ENCODE measurements around the gene MRPL58. TPM values are rescaled to one million over a fixed set of nuclear protein-coding genes. Genes with fewer than 3 reads are reported as not detected.

The MRPL58 gene
- total RNA-seq, 1 experiment from 2014 or later: 41.0 TPM

GRCh38 chr17:75063201-75063600 is 50.7 kb downstream of the MRPL58 start:
- Mint-ChIP-seq H3K36me3 (ENCODE audit: insufficient read depth in 1 of 3, low read depth in 3 of 3) (peaks cover 34 to 62% (median 59%) of the 10 kb centered on the region in 3 experiments), H3K9me3 (no peaks in the 10 kb centered on the region), H3K4me3 (no peak overlapping the region), H3K27me3 (ENCODE audit: low read depth) (no peaks in the 10 kb centered on the region; the same call in none of the 2 replicates), H3K27ac (no peak overlapping the region), H3K4me1 (peaks cover 0 to 7% of the 10 kb centered on the region in 2 experiments; a peak in 2 of 4 replicates)
- WGBS (ENCODE audit: extremely low coverage, insufficient read length, low lambda C conversion rate): no CpG with 5 or more reads among the region's 13 CpGs
- no peak overlapping the region for H2BK5ac ChIP-seq (ENCODE audit: insufficient read length, low read length)
- H3K27me3 ChIP-seq (ENCODE audit: insufficient read depth, low read length): no peaks in the 10 kb centered on the region
- H3K4me2 ChIP-seq (ENCODE audit: insufficient read depth, insufficient read length, low read length): no peak overlapping the region
- TF ChIP-seq CTCF (conservative IDR thresholded peaks at IDR 0.05): no peak
- DNase-seq: no peak
- H3K4ac ChIP-seq (ENCODE audit: low read depth, low read length): no peak overlapping the region
- H3K23me2 ChIP-seq (ENCODE audit: insufficient read length, low read depth, low read length, poor library complexity, severe bottlenecking): no peaks in the 10 kb centered on the region
- no peaks in the 10 kb centered on the region for H3K9me3 ChIP-seq (ENCODE audit: control insufficient read depth, low read depth, low read length)
- no peak overlapping the region for H3K23ac ChIP-seq (ENCODE audit: insufficient read length, low read depth, low read length)
- H4K91ac ChIP-seq (ENCODE audit: insufficient read length, low read depth, low read length): no peak overlapping the region
- H3T11ph ChIP-seq (ENCODE audit: low read length): no peak overlapping the region
- H3K9ac ChIP-seq (ENCODE audit: extremely low read depth, insufficient read length, low read length): no peak overlapping the region
- no peak overlapping the region for H2BK12ac ChIP-seq (ENCODE audit: insufficient read length, low read depth, low read length)
- H3K27ac ChIP-seq (ENCODE audit: insufficient read length, low read depth, low read length): no peak overlapping the region
- no peaks in the 10 kb centered on the region for H3K4me1 ChIP-seq (ENCODE audit: insufficient read depth, low read length)
- H3K79me1 ChIP-seq (ENCODE audit: insufficient read depth, low read depth, low read length, poor library complexity, severe bottlenecking): no peaks in the 10 kb centered on the region
- H3K18ac ChIP-seq (ENCODE audit: insufficient read length, low read depth, low read length): no peak overlapping the region
- no peak overlapping the region for H2AK5ac ChIP-seq (ENCODE audit: insufficient read length, low read length)
- H4K5ac ChIP-seq (ENCODE audit: insufficient read length, low read depth, low read length): no peak overlapping the region
- H2BK15ac ChIP-seq (ENCODE audit: low read depth, low read length): no peak overlapping the region
- no peak overlapping the region for H3K56ac ChIP-seq (ENCODE audit: insufficient read length, low read depth, low read length)
- no peaks in the 10 kb centered on the region; the same call in 1 of the 2 replicates for H3K79me2 ChIP-seq (ENCODE audit: insufficient read depth, low read length)
- H2BK120ac ChIP-seq (ENCODE audit: low read depth, low read length, poor library complexity, severe bottlenecking): no peak overlapping the region
- H2AFZ ChIP-seq (ENCODE audit: low read length): no peak overlapping the region
- H4K20me1 ChIP-seq (ENCODE audit: control insufficient read depth, insufficient read depth, insufficient read length): peaks cover 3% of the 10 kb centered on the region
- H2BK20ac ChIP-seq (ENCODE audit: low read depth, low read length, poor library complexity, severe bottlenecking): no peak overlapping the region
- no peak overlapping the region for H3K14ac ChIP-seq (ENCODE audit: insufficient read depth, low read length)
- no peak overlapping the region for H4K8ac ChIP-seq (replicated peaks; ENCODE audit: insufficient read length, low read depth, low read length)
